K562 (cell line): ENCODE measurements around the gene FAM83F. TPM values are rescaled to one million over a fixed set of nuclear protein-coding genes. Genes with fewer than 3 reads are reported as not detected.
A peak's percentile ranks its signal among the peaks of the same experiment; 100 is the strongest.

ENCODE experiments used
- ATAC-seq: fragments of 200-7000 bp; cut with Tn5 transposase; 3 replicates; pipeline ENCODE4 v1.9.1; 2020; ENCODE audit warnings: moderate library complexity
- BruUV-seq: library from RNA; stranded (reverse); fragments of 400-500 nt; replicated peaks from 2 replicates; lab custom pipeline; 2021; lab: Mats Ljungman, UMichigan
- CTCF ChIA-PET: fragments of 300-600 bp; formaldehyde crosslinking; extraction: SDS; loops from one replicate; lab custom pipeline; 2021; ENCODE audit warnings: low intra/inter-chr PET ratio; lab: Yijun Ruan, JAX
- POLR2A ChIA-PET: fragments of 300-600, 350-650 bp; sonication (Branson Sonifier 250); formaldehyde crosslinking; extraction: SDS; loops from one replicate; lab custom pipeline; 2021; ENCODE audit warnings: antibody characterized with exemption, inconsistent platforms; lab: Yijun Ruan, JAX
- DNase-seq, 4 experiments: peaks; one replicate each; pipeline versions ENCODE4 v3.0.0 to v3.0.0-alpha.2; 2011 to 2018; ENCODE audit warnings: low spot score in 3 of 4, mixed read lengths in 3 of 4; ENCODE audit errors: extremely low read depth in 1 of 4
- FAIRE-seq: peaks from 2 replicates; lab custom pipeline; 2011; peaks lifted over from hg19 to GRCh38; lab: Jason Lieb, UNC
- H2AFZ ChIP-seq: 2 replicates; pipeline ENCODE4 v1.6.0; 2011; ENCODE audit warnings: low read depth, low read length, control low read depth, inconsistent platforms
- H3K27ac ChIP-seq: fragments of 200-600 bp; 3 replicates; pipeline ENCODE4 v1.8.0; 2011; ENCODE audit warnings: low read depth, mild to moderate bottlenecking, control low read depth, inconsistent platforms, low read length, moderate library complexity, mixed read lengths; ENCODE audit errors: extremely low read depth
- H3K27me3 ChIP-seq, 2 experiments: fragments of 300-600 bp in 1 of 2; 2 replicates in 1 of 2; 3 replicates in 1 of 2; pipeline versions ENCODE4 v1.6.0 to v1.8.0; 2011; ENCODE audit warnings: inconsistent platforms in 2 of 2, low read length in 2 of 2, mild to moderate bottlenecking in 1 of 2, mixed read lengths in 1 of 2, moderate library complexity in 1 of 2; ENCODE audit not compliant: control insufficient read depth in 2 of 2, insufficient read depth in 2 of 2
- H3K36me3 ChIP-seq: fragments of 300-600 bp; 3 replicates; pipeline ENCODE4 v1.8.0; 2011; ENCODE audit warnings: mild to moderate bottlenecking, low read length, inconsistent platforms; ENCODE audit not compliant: control insufficient read depth, insufficient read depth
- H3K4me1 ChIP-seq, 2 experiments: fragments of 200-600 bp in 1 of 2; replicated peaks in 1 of 2; 2 replicates in 1 of 2; 3 replicates in 1 of 2; pipeline versions ENCODE4 v1.5.1 to v1.8.0; 2011; ENCODE audit warnings: inconsistent platforms in 2 of 2, low read length in 2 of 2, mild to moderate bottlenecking in 1 of 2, mixed read lengths in 1 of 2, moderate library complexity in 1 of 2; ENCODE audit not compliant: control insufficient read depth in 2 of 2, insufficient read depth in 2 of 2
- H3K4me2 ChIP-seq: 2 replicates; pipeline ENCODE4 v1.6.1; 2011; ENCODE audit warnings: low read length, control low read depth, inconsistent platforms, mixed read lengths; ENCODE audit not compliant: insufficient read depth
- H3K4me3 ChIP-seq: fragments of 200-600 bp; sonication (generic), shearing (Covaris generic); 2 replicates; pipeline ENCODE4 v1.5.1; 2016; ENCODE audit warnings: control low read depth, inconsistent platforms
- H3K79me2 ChIP-seq: fragments of 200-600 bp; 3 replicates; pipeline ENCODE4 v1.8.0; 2011; ENCODE audit warnings: low read length, inconsistent platforms; ENCODE audit not compliant: control insufficient read depth, insufficient read depth
- H3K9ac ChIP-seq, 2 experiments: 2 replicates each; pipeline versions ENCODE4 v1.6.0 to v1.6.1; 2011; ENCODE audit warnings: low read depth in 2 of 2, low read length in 2 of 2, control low read depth in 1 of 2, inconsistent platforms in 1 of 2, mild to moderate bottlenecking in 1 of 2, mixed read lengths in 1 of 2; ENCODE audit not compliant: insufficient read depth in 1 of 2
- H3K9me1 ChIP-seq: one replicate; pipeline ENCODE4 v1.6.0; 2011; ENCODE audit warnings: inconsistent platforms, mild to moderate bottlenecking, low read length, moderate library complexity; ENCODE audit not compliant: control insufficient read depth, insufficient read depth
- H3K9me3 ChIP-seq: replicated peaks from 2 replicates; pipeline ENCODE4 v1.5.1; 2011; ENCODE audit warnings: low read depth, low read length, inconsistent platforms; ENCODE audit not compliant: control insufficient read depth, insufficient read depth
- H4K20me1 ChIP-seq: replicated peaks from 2 replicates; pipeline ENCODE4 v1.6.1; 2011; ENCODE audit warnings: low read length, inconsistent platforms, mixed read lengths; ENCODE audit not compliant: control insufficient read depth, insufficient read depth
- CHCHD3 ChIP-seq: fragments of 250-450 bp; sonication (Bioruptor Pico); IDR thresholded peaks from 2 replicates; pipeline ENCODE4 v2.1.2; 2022; ENCODE audit warnings: mild to moderate bottlenecking
- E2F8 ChIP-seq: fragments of 450-650 bp; IDR thresholded peaks from 2 replicates; pipeline ENCODE4 v1.7.1; 2018; ENCODE audit warnings: mild to moderate bottlenecking, low read depth; ENCODE audit not compliant: partially characterized antibody
- ELF4 ChIP-seq: fragments of 450-650 bp; formaldehyde crosslinking; IDR thresholded peaks from 2 replicates; pipeline ENCODE4 v1.4.0; 2022; ENCODE audit warnings: missing genetic modification characterization
- KAT8 ChIP-seq: fragments of 450-650 bp; IDR thresholded peaks from 2 replicates; pipeline ENCODE4 v1.6.1; 2016; ENCODE audit warnings: low read depth, mild to moderate bottlenecking
- L3MBTL2 ChIP-seq: fragments of 450-650 bp; IDR thresholded peaks from 2 replicates; pipeline ENCODE4 v1.6.1; 2016; ENCODE audit warnings: mild to moderate bottlenecking, moderate library complexity
- SRSF1 ChIP-seq: fragments of 200-400 bp; formaldehyde crosslinking; IDR thresholded peaks from 2 replicates; pipeline ENCODE4 v1.6.1; 2017; ENCODE audit warnings: mild to moderate bottlenecking, low read depth, low read length, moderate library complexity
- TCF3 ChIP-seq: sonication (generic); formaldehyde crosslinking; IDR thresholded peaks from 2 replicates; pipeline ENCODE4 v1.4.0; 2020; ENCODE audit warnings: mild to moderate bottlenecking, missing genetic modification reagents
- VEZF1 ChIP-seq: fragments of 200-800 bp; sonication (Bioruptor generic); IDR thresholded peaks from 2 replicates; pipeline ENCODE4 v1.6.1; 2017; ENCODE audit warnings: missing genetic modification characterization, missing compliant biosample characterization
- YBX1 ChIP-seq: fragments of 450-650 bp; IDR thresholded peaks from 2 replicates; pipeline ENCODE4 v1.7.1; 2016; ENCODE audit warnings: mild to moderate bottlenecking
- ZBTB34 ChIP-seq: fragments of 250-450 bp; sonication (Bioruptor Pico); IDR thresholded peaks from 2 replicates; pipeline ENCODE4 v1.8.0; 2021; ENCODE audit warnings: mild to moderate bottlenecking, moderate library complexity
- ZNF561 ChIP-seq: fragments of 450-650 bp; formaldehyde crosslinking; conservative IDR thresholded peaks from 2 replicates; pipeline ENCODE4 v1.4.0; 2020; ENCODE audit warnings: mild to moderate bottlenecking, moderate library complexity
- WGBS: fragments of 100-300 bp; shearing (Covaris generic); methylation state at CpG from one replicate; pipeline ENCODE4 v1.1.6; 2016; ENCODE audit warnings: low coverage, mixed read lengths; ENCODE audit not compliant: insufficient coverage; ENCODE audit errors: missing lambda C conversion rate; 5-methylcytosine and 5-hydroxymethylcytosine counted together
- in situ Hi-C: fragments of 300-500 bp; cut with MboI; formaldehyde crosslinking; loops from 4 replicates; pipeline ENCODE4 v1.15.0; 2018; ENCODE audit warnings: inconsistent platforms, mixed read lengths
- intact Hi-C: fragments of 100-400 bp; cut with micrococcal nuclease; formaldehyde crosslinking; loops from 2 replicates; pipeline ENCODE4 v1.14.2; 2022
- polyA plus RNA-seq, 8 experiments: library from polyadenylated mRNA; depleted of rRNA in 4 of 8; stranded (reverse) in 5 of 8; unstranded in 3 of 8; fragments of >200 nt; fragmentation: Nextera tagmentation in 2 of 8; fragmentation: Illumina TruSeq in 1 of 8; extraction: Ambion mirVana in 2 of 8; extraction: Trizol in 1 of 8; gene quantifications; 2 replicates each; pipeline versions ENCODE4 v1.2.1 to v1.2.3, GENCODE V29; 2011 to 2014; ENCODE audit warnings: inconsistent platforms in 1 of 8, missing spikeins in 1 of 8
- total RNA-seq, 7 experiments: library from RNA; depleted of rRNA in 6 of 7; stranded (reverse); fragments of >200 nt in 6 of 7; fragmentation: Illumina TruSeq in 2 of 7; extraction: Trizol in 2 of 7; gene quantifications; 2 replicates each; pipeline versions ENCODE4 v1.2.1 to v1.2.3, GENCODE V29; 2011 to 2021; ENCODE audit warnings: low replicate concordance in 1 of 7

The FAM83F gene
- total and polyA plus RNA-seq, 9 of the 15 experiments (the other 6 are each of a cell fraction or from before 2014, with no cell fraction given): under 0.01 to 0.13 (median 0.04) TPM; not detected in 1

GRCh38 chr22:40076702-40077645 lies 82.2 kb downstream of the FAM83F start (continued):
- peak; percentile 57 for TF ChIP-seq VEZF1 (CRISPR knock-in tag)
- TF ChIP-seq SRSF1: no peak
- TF ChIP-seq L3MBTL2: no peak
- TF ChIP-seq ELF4 (CRISPR knock-in tag): no peak
- no peak for TF ChIP-seq TCF3
- no peak for TF ChIP-seq CHCHD3 (CRISPR knock-in tag)

- ChIA-PET POLR2A (interaction anchor here (0.6 to 0.8 kb wide), 2 partner anchors 16 to 27 kb away, joined by 3 read pairs; no protein-coding TSS in a partner anchor), CTCF (no interaction called here)
- Histone ChIP-seq H3K4me1 (peaks cover 12 to 22% of the 10 kb centered on the region in 2 experiments), H3K79me2 (peaks cover 10% of the 10 kb centered on the region; the same call in 2 of the 3 replicates), H4K20me1 (no peaks in the 10 kb centered on the region), H3K36me3 (no peaks in the 10 kb centered on the region), H3K4me2 (no peak overlapping the region), H3K9me1 (no peaks in the 10 kb centered on the region), H3K4me3 (no peak overlapping the region), H3K27ac (peak overlapping the region; percentile 68; the same call in 2 of the 3 replicates), H3K9ac (no peak overlapping the region), H2AFZ (no peak overlapping the region), H3K27me3 (no peaks in the 10 kb centered on the region), H3K9me3 (no peaks in the 10 kb centered on the region)
- FAIRE-seq: no peak
- WGBS: 59% methylated on average over 1 of the region's 1 CpG
- ATAC-seq: no peak
- in situ Hi-C loops: no loop called here
- no peak for DNase-seq
- TF ChIP-seq ZNF561 (no peak), KAT8 (no peak), ZBTB34 (CRISPR knock-in tag) (no peak), E2F8 (no peak), YBX1 (no peak)
- intact Hi-C loops: no loop called here
- no TSS peak for BruUV-seq
These were observed 82.9 kb downstream of the FAM83F start for GRCh38 chr22:40077646-40078016.
